BE2C (cell line): ENCODE results near the gene ERI3.
A peak's percentile ranks its signal among the peaks of the same experiment; 100 is the strongest.

ENCODE experiments used
- DNase-seq: peaks from one replicate; pipeline ENCODE4 v3.0.0-alpha.2; 2020
- H3K27me3 ChIP-seq: fragments of 250-450 bp; sonication (Bioruptor Pico); 2 replicates; pipeline ENCODE4 v1.5.1; 2020; ENCODE audit warnings: mild to moderate bottlenecking
- H3K36me3 ChIP-seq: fragments of 250-450 bp; sonication (Bioruptor Pico); 2 replicates; pipeline ENCODE4 v1.5.1; 2020; ENCODE audit warnings: mild to moderate bottlenecking
- H3K4me1 ChIP-seq: fragments of 250-450 bp; sonication (Bioruptor Pico); 2 replicates; pipeline ENCODE4 v1.5.1; 2020
- H3K4me3 ChIP-seq: 2 replicates; pipeline ENCODE4 v1.5.1; 2011; ENCODE audit warnings: low read depth, low read length
- H3K9me3 ChIP-seq: fragments of 250-450 bp; sonication (Bioruptor Pico); 2 replicates; pipeline ENCODE4 v1.5.1; 2020
- TF ChIP-seq, protein P1 (sequence below): IDR thresholded peaks from 2 replicates; pipeline ENCODE4 v1.5.1; 2012; ENCODE audit warnings: mild to moderate bottlenecking, low read depth, low read length

ERI3 gene

DNA sequence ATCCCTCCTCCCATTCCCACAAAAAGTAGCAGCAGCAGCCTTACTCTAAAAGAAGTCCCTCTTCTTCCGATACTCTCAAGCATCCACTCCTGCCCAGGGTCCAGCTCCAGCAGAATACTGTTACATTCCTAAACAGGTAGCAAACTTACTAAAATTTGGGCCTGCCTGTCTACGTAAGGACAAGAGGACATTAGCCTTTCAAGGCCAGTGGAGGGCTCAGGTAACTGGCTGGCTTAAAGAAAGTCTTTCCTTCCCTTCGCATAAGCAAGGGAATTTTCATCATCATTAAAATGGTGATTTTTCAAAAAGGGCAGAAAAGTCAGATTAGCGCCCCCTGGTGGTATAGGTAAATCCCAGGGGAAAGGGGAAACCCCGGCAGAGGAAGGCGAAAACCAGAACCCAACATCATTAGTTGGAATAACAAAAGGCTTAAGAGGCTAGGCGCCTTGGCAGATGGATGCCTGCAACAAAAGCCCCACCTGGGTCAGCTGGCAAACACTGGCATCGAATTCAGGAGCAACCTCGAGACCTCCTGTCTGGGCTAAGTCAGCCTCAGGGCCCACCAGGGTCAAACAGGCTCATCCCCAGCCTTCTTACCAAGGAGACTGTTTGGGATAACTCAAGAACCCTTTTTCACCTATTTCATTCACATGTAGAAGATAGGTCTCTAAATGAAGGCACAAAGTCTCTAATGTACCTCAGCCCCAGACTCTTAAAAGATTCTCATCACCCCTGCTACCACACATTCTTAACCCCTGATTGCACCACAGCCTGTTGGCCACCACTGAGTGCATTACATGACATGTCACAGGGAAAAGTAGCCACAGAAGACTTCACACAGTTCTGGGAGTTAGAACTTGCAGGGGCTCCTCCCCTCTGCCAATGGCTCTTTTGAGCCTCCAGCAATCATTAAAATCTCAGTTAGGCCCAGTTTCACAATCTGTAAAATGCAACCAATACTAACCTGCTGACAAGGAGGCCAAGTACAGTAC, 36.7 kb downstream of the ERI3 start:
- Histone ChIP-seq H3K27me3 (no peaks in the 10 kb centered on the region), H3K36me3 (no peaks in the 10 kb centered on the region), H3K4me1 (no peaks in the 10 kb centered on the region; the same call in 1 of the 2 replicates), H3K4me3 (no peak overlapping the region), H3K9me3 (no peaks in the 10 kb centered on the region)
- DNase-seq, result peak; percentile 52
- TF ChIP-seq, protein P1, sequence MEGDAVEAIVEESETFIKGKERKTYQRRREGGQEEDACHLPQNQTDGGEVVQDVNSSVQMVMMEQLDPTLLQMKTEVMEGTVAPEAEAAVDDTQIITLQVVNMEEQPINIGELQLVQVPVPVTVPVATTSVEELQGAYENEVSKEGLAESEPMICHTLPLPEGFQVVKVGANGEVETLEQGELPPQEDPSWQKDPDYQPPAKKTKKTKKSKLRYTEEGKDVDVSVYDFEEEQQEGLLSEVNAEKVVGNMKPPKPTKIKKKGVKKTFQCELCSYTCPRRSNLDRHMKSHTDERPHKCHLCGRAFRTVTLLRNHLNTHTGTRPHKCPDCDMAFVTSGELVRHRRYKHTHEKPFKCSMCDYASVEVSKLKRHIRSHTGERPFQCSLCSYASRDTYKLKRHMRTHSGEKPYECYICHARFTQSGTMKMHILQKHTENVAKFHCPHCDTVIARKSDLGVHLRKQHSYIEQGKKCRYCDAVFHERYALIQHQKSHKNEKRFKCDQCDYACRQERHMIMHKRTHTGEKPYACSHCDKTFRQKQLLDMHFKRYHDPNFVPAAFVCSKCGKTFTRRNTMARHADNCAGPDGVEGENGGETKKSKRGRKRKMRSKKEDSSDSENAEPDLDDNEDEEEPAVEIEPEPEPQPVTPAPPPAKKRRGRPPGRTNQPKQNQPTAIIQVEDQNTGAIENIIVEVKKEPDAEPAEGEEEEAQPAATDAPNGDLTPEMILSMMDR, result peak; percentile 67

- Histone ChIP-seq H3K9me3 (no peaks in the 10 kb centered on the region), H3K27me3 (no peaks in the 10 kb centered on the region), H3K4me3 (no peak overlapping the region), H3K36me3 (no peaks in the 10 kb centered on the region), H3K4me1 (no peaks in the 10 kb centered on the region; the same call in 1 of the 2 replicates)
- DNase-seq, result no peak
- TF ChIP-seq, protein P1, result no peak
These were observed 38.8 kb downstream of the ERI3 start for GRCh38 chr1:44316231-44316759.

DNA sequence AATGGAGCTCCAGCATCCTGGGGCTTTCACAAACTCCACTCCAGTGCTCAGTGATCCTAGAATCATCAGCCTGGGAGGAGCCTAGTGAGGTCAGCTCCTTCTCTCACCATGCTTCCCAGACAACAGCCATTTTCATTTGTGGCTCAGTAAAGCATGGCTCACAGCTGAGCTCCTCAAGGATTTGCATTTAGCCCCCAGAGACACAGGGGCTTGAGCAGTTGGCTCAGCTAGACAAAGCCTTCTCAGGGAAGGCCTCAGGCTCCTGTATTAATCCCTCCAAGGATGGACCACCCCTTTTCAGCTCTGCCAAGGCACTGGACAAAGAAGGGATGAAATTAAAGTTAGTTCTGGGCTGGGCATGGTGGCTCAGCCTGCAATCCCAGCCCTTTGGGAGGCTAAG, 39.5 kb downstream of the ERI3 start:
- TF ChIP-seq, protein P1, result no peak
- no peak for DNase-seq
- Histone ChIP-seq H3K9me3 (no peaks in the 10 kb centered on the region), H3K4me1 (no peaks in the 10 kb centered on the region; the same call in 1 of the 2 replicates), H3K27me3 (no peaks in the 10 kb centered on the region), H3K36me3 (no peaks in the 10 kb centered on the region), H3K4me3 (no peak overlapping the region)

GRCh38 chr1:44314452-44314851, 40.6 kb downstream of the ERI3 start:
- Histone ChIP-seq H3K9me3 (no peaks in the 10 kb centered on the region), H3K27me3 (no peaks in the 10 kb centered on the region), H3K4me3 (no peak overlapping the region), H3K36me3 (no peaks in the 10 kb centered on the region), H3K4me1 (no peaks in the 10 kb centered on the region; the same call in 1 of the 2 replicates)
- no peak for DNase-seq
- TF ChIP-seq, protein P1, result no peak

DNA sequence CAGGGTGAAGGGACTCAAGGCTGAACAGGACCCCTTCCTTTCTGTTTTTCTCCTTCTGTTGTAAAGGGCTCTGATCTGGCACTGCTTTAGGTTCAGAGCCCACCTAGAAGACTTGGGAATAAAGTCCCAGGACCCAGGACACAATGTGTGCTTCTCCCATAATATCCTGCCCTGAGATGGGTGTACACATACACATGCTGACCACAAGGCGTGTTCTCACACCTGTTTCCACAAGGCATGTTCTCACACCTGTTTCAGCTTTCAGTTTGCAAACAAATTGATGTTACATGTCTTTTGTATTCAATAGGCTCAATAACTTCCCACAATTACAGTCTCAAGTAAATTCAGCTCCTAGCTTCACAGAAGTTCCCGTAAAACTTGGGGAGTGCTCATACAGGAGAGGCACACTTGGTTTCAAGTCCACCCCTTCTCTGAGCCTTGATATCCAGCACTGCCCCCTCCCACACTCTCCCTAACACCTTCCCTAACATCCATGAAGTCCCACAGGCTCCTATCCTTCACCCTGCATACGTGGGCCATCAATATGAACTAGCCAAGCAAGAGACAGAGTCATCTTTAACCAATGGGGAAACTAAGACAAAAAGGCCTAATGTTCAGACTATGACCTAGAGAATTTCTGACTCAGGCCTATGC, 41.7 kb downstream of the ERI3 start:
- TF ChIP-seq, protein P1, result no peak
- Histone ChIP-seq H3K9me3 (no peaks in the 10 kb centered on the region), H3K4me3 (no peak overlapping the region), H3K4me1 (no peaks in the 10 kb centered on the region; the same call in 1 of the 2 replicates), H3K36me3 (no peaks in the 10 kb centered on the region), H3K27me3 (no peaks in the 10 kb centered on the region)
- no peak for DNase-seq
